Neuronal stem cell (in vitro differentiated cells): ENCODE results near the gene EDNRB.
"Not testable (repeated sequence)": the region's sequence is repeated elsewhere in the genome, so short reads cannot be mapped to it uniquely, and the experiment has no call there.

Source experiments
- DNase-seq: peaks from one replicate; pipeline ENCODE4 v3.0.0-alpha.2; 2013; ENCODE audit warnings: low spot score
- H2AFZ ChIP-seq: one replicate; pipeline ENCODE4 v1.6.1; 2013; ENCODE audit warnings: mild to moderate bottlenecking, low read length, inconsistent platforms
- H2AK5ac ChIP-seq: 2 replicates; pipeline ENCODE4 v1.6.1; 2013; ENCODE audit warnings: low read depth, mild to moderate bottlenecking, inconsistent platforms, low read length, moderate library complexity, mixed read lengths
- H2BK120ac ChIP-seq: 2 replicates; pipeline ENCODE4 v1.6.1; 2013; ENCODE audit warnings: low read depth, mild to moderate bottlenecking, inconsistent platforms, low read length, moderate library complexity, mixed read lengths
- H2BK12ac ChIP-seq: one replicate; pipeline ENCODE4 v1.6.1; 2013; ENCODE audit warnings: low read length, inconsistent platforms
- H2BK15ac ChIP-seq: 2 replicates; pipeline ENCODE4 v1.6.1; 2013; ENCODE audit warnings: mild to moderate bottlenecking, low read length, inconsistent platforms, mixed read lengths
- H2BK5ac ChIP-seq: one replicate; pipeline ENCODE4 v1.6.1; 2013; ENCODE audit warnings: inconsistent platforms, mild to moderate bottlenecking, low read length, moderate library complexity
- H3K14ac ChIP-seq: one replicate; pipeline ENCODE4 v1.6.1; 2013; ENCODE audit warnings: low read length, inconsistent platforms
- H3K18ac ChIP-seq: 2 replicates; pipeline ENCODE4 v1.6.1; 2013; ENCODE audit warnings: low read length, inconsistent platforms
- H3K23ac ChIP-seq: 2 replicates; pipeline ENCODE4 v1.6.1; 2013; ENCODE audit warnings: low read depth, mild to moderate bottlenecking, mixed read lengths, low read length, inconsistent platforms; ENCODE audit not compliant: poor library complexity
- H3K27ac ChIP-seq: replicated peaks from 3 replicates; pipeline ENCODE4 v1.5.1; 2013; ENCODE audit warnings: low read length, inconsistent platforms
- H3K27me3 ChIP-seq, 3 experiments: 2 replicates each; pipeline ENCODE4 v1.6.1; 2013; ENCODE audit warnings: low read length in 3 of 3, mild to moderate bottlenecking in 2 of 3, inconsistent platforms in 1 of 3, low read depth in 1 of 3, mixed read lengths in 1 of 3, moderate library complexity in 1 of 3; ENCODE audit not compliant: control insufficient read depth in 3 of 3, insufficient read depth in 3 of 3
- H3K36me3 ChIP-seq, 2 donors: replicated peaks in 1 of 2; 2 replicates each; pipeline ENCODE4 v1.6.1; 2013; ENCODE audit warnings: low read length in 2 of 2; ENCODE audit not compliant: control insufficient read depth in 2 of 2, insufficient read depth in 2 of 2
- H3K4ac ChIP-seq: 2 replicates; pipeline ENCODE4 v1.6.1; 2013; ENCODE audit warnings: inconsistent platforms, mild to moderate bottlenecking, low read length, moderate library complexity
- H3K4me1 ChIP-seq, 2 donors: 1 replicate in 1 of 2; 2 replicates in 1 of 2; pipeline ENCODE4 v1.6.1; 2013; ENCODE audit warnings: low read length in 2 of 2, low read depth in 1 of 2; ENCODE audit not compliant: control insufficient read depth in 2 of 2, insufficient read depth in 1 of 2
- H3K4me2 ChIP-seq: one replicate; pipeline ENCODE4 v1.6.1; 2013; ENCODE audit warnings: mild to moderate bottlenecking, low read length, inconsistent platforms; ENCODE audit not compliant: insufficient read depth, poor library complexity, severe bottlenecking
- H3K4me3 ChIP-seq, 2 donors: 2 replicates each; pipeline ENCODE4 v1.5.1; 2013; ENCODE audit warnings: low read length in 2 of 2, mild to moderate bottlenecking in 2 of 2, inconsistent platforms in 1 of 2, moderate library complexity in 1 of 2
- H3K79me1 ChIP-seq: one replicate; pipeline ENCODE4 v1.6.1; 2013; ENCODE audit warnings: low read depth, mild to moderate bottlenecking, inconsistent platforms, low read length, moderate library complexity
- H3K9ac ChIP-seq: one replicate; pipeline ENCODE4 v1.6.1; 2013; ENCODE audit warnings: mild to moderate bottlenecking, low read depth, low read length, inconsistent platforms; ENCODE audit not compliant: poor library complexity
- H3K9me3 ChIP-seq, 2 donors: replicated peaks in 1 of 2; 2 replicates each; pipeline versions ENCODE3 to v1.6.1; 2013; ENCODE audit warnings: low read length in 2 of 2, mild to moderate bottlenecking in 2 of 2, inconsistent platforms in 1 of 2, low read depth in 1 of 2, mixed read lengths in 1 of 2, moderate library complexity in 1 of 2; ENCODE audit not compliant: control insufficient read depth in 2 of 2, insufficient read depth in 1 of 2
- H4K8ac ChIP-seq: one replicate; pipeline ENCODE4 v1.6.1; 2013; ENCODE audit warnings: low read depth, mild to moderate bottlenecking, inconsistent platforms, low read length, moderate library complexity
- H4K91ac ChIP-seq: one replicate; pipeline ENCODE4 v1.6.1; 2013; ENCODE audit warnings: low read length, low read depth, mild to moderate bottlenecking, inconsistent platforms; ENCODE audit not compliant: poor library complexity
- WGBS, 2 donors: extraction: QIAGEN DNeasy Blood & Tissue Kit; methylation state at CpG; one replicate each; pipeline ENCODE4 v1.1.7; 2013; ENCODE audit warnings: missing lambda C conversion rate in 2 of 2, mixed read lengths in 1 of 2; ENCODE audit not compliant: insufficient read length in 2 of 2, insufficient replicate concordance in 1 of 2; ENCODE audit errors: extremely low coverage in 2 of 2; 5-methylcytosine and 5-hydroxymethylcytosine counted together

The EDNRB gene

DNA sequence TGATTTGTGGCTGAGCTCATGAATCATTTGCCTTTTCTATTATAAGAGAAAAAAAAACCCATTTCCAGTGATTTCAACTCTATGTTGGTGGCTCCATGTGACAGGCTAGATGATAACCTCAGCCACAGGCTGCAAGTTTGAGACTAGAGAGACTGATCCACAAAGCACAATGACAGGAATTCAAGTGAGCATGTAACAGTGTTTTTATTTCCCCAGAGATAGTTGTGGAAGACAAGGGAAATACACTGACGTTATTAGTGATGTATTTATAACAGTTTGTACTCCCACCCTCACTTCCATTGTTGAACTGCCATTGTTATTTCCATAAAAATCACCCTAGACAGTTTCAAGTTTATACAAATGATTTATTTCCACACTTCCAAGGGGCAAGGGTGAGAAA, 27.9 kb upstream of the EDNRB start:
- no CpG with 5 or more reads among the region's 1 CpG for WGBS, 2 donors
- Histone ChIP-seq H3K14ac (no peak overlapping the region), H3K23ac (no peak overlapping the region)

DNA sequence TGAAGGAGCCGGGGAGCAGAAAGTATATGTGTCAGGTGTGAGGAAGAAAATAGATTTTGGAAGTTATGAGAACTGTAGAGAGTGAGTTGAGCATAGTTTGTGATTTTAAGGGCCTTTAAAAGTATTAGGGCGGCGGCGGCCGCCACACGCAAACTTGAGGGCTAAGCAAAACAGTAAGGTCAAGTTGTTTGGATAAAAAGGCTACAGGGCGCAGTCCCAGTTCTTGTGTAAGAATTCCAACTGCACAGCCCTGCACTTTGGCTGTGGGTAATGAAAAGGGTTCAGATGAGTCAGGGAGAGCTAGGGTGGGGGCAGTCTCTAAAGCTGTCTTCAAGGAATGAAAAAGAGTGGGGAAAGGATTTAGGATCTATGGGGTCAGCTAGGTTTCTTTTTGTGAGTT, 16.4 kb upstream of the EDNRB start:
- no CpG with 5 or more reads among the region's 7 CpGs for WGBS, 2 donors
- H3K23ac ChIP-seq: not testable (repeated sequence)

More for the DNA sequence above, 27.9 kb upstream of the EDNRB start:
- H3K9me3 ChIP-seq: no peaks in the 10 kb centered on the region
- H3K79me1 ChIP-seq: no peaks in the 10 kb centered on the region
- no peak overlapping the region for H3K9ac ChIP-seq
- no peak overlapping the region for H4K8ac ChIP-seq
- peak overlapping the region; percentile 1 for H2AFZ ChIP-seq
- no peak overlapping the region for H2BK5ac ChIP-seq
- no peaks in the 10 kb centered on the region for H3K27me3 ChIP-seq
- H2AK5ac ChIP-seq: no peak overlapping the region
- H3K4me3 ChIP-seq: no peak overlapping the region
- H2BK15ac ChIP-seq: no peak overlapping the region
- no peak overlapping the region for H4K91ac ChIP-seq
- no peak overlapping the region for H2BK12ac ChIP-seq
- DNase-seq: no peak
- no peak overlapping the region for H3K18ac ChIP-seq
- H3K4me2 ChIP-seq: no peak overlapping the region
- H2BK120ac ChIP-seq: no peak overlapping the region
- no peaks in the 10 kb centered on the region for H3K4me1 ChIP-seq
- no peaks in the 10 kb centered on the region for H3K36me3 ChIP-seq
- H3K4ac ChIP-seq: no peak overlapping the region
- no peak overlapping the region for H3K27ac ChIP-seq

DNA sequence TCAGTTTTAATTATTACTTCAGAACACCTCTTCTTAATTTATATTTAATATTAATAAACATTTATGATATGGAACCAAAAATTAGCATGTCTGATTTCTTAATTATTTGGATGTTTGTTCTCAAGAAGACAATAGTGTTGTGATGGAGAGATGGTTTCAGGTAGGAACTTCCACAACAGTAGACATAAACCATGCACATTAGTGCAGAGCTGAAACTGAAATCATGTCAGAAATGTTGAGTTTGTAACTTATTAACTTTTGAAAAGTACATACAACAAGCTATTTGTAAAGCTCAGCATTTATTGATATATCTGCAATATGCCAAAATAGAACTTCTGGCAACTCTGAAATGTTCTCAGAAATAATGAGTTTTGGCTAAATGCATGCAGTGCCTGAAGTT, 11.8 kb upstream of the EDNRB start:
- H2BK5ac ChIP-seq: no peak overlapping the region
- no peak overlapping the region for H3K18ac ChIP-seq
- no peak for DNase-seq
- H3K4me2 ChIP-seq: no peak overlapping the region
- no peak overlapping the region for H4K8ac ChIP-seq
- H3K9ac ChIP-seq: no peak overlapping the region
- no peak overlapping the region for H3K4ac ChIP-seq
- H3K36me3 ChIP-seq: no peaks in the 10 kb centered on the region
- no peak overlapping the region for H3K4me3 ChIP-seq
- no peaks in the 10 kb centered on the region for H3K9me3 ChIP-seq
- H2AFZ ChIP-seq: no peak overlapping the region
- H3K79me1 ChIP-seq: no peaks in the 10 kb centered on the region
- H2AK5ac ChIP-seq: no peak overlapping the region
- no peak overlapping the region for H2BK12ac ChIP-seq
- no peaks in the 10 kb centered on the region for H3K27me3 ChIP-seq
- H2BK120ac ChIP-seq: no peak overlapping the region
- H2BK15ac ChIP-seq: no peak overlapping the region
- no peak overlapping the region for H4K91ac ChIP-seq
- H3K23ac ChIP-seq: no peak overlapping the region
- no peak overlapping the region for H3K27ac ChIP-seq
- peaks cover 0 to 2% of the 10 kb centered on the region in 2 donors for H3K4me1 ChIP-seq
- H3K14ac ChIP-seq: no peak overlapping the region

More for the DNA sequence above, 16.4 kb upstream of the EDNRB start:
- not testable (repeated sequence) for H4K8ac ChIP-seq, H2BK12ac ChIP-seq, H2AFZ ChIP-seq, H3K36me3 ChIP-seq, H3K4me3 ChIP-seq, H3K18ac ChIP-seq, H3K9me3 ChIP-seq, H3K4ac ChIP-seq, H2AK5ac ChIP-seq, H2BK15ac ChIP-seq, H2BK120ac ChIP-seq, H4K91ac ChIP-seq, DNase-seq, H3K27me3 ChIP-seq, H3K4me1 ChIP-seq, H3K9ac ChIP-seq, H3K4me2 ChIP-seq, H3K14ac ChIP-seq, H3K27ac ChIP-seq, H2BK5ac ChIP-seq, H3K79me1 ChIP-seq

DNA sequence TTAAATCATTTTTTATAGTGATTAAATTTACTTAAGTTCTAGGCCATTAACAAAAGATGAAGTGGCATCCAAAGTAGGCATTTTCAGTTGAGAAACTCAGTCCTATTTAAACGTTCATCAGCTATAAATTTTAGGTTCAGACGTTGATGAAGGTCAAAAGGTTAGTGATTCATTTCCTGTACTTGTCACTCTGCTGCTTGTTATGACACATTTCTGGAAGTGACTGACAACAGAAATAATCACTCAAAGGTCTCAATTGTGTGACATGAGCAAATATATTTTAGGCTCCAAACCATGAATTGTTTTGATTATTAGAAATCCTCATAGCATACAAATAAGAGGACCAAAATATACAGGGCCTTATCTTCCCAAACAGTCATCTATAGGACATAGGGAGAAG, 10.3 kb upstream of the EDNRB start:
- no peaks in the 10 kb centered on the region for H3K36me3 ChIP-seq
- no peak overlapping the region for H3K14ac ChIP-seq
- H3K4me3 ChIP-seq: no peak overlapping the region
- no peak overlapping the region for H4K91ac ChIP-seq
- H2BK120ac ChIP-seq: no peak overlapping the region
- H2AK5ac ChIP-seq: no peak overlapping the region
- no peak overlapping the region for H2AFZ ChIP-seq
- H3K9ac ChIP-seq: no peak overlapping the region
- H3K4me1 ChIP-seq: peaks cover 0 to under 1% of the 10 kb centered on the region in 2 donors
- H2BK5ac ChIP-seq: no peak overlapping the region
- no peaks in the 10 kb centered on the region for H3K9me3 ChIP-seq
- no peak for DNase-seq
- H3K4ac ChIP-seq: no peak overlapping the region
- no peak overlapping the region for H4K8ac ChIP-seq
- no peak overlapping the region for H2BK15ac ChIP-seq
- H2BK12ac ChIP-seq: no peak overlapping the region
- no peak overlapping the region for H3K27ac ChIP-seq
- no CpG with 5 or more reads among the region's 2 CpGs for WGBS, 2 donors
- no peaks in the 10 kb centered on the region for H3K79me1 ChIP-seq
- no peak overlapping the region for H3K18ac ChIP-seq
- H3K4me2 ChIP-seq: no peak overlapping the region
- H3K27me3 ChIP-seq: no peaks in the 10 kb centered on the region
- H3K23ac ChIP-seq: no peak overlapping the region
